Endothelial cell of umbilical vein (primary cell): Measurements from ENCODE around the gene KIAA1958. TPM values are rescaled to one million over a fixed set of nuclear protein-coding genes. Genes with fewer than 3 reads are reported as not detected.

Source experiments
- BruUV-seq: library from RNA; stranded (reverse); fragments of 400-500 nt; replicated peaks from 2 replicates; lab custom pipeline; 2021; lab: Mats Ljungman, UMichigan
- CTCF ChIA-PET: fragments of 300-600, 350-600 bp; sonication (Branson Sonifier 250); formaldehyde crosslinking; loops from one replicate; lab custom pipeline; 2021; ENCODE audit warnings: antibody characterized with exemption, inconsistent platforms; lab: Charles Lee
- POLR2A ChIA-PET: fragments of 300-600, 350-600 bp; sonication (Branson Sonifier 250); formaldehyde crosslinking; loops from one replicate; lab custom pipeline; 2021; ENCODE audit warnings: antibody characterized with exemption, inconsistent platforms; lab: Charles Lee
- DNase-seq: peaks from one replicate; pipeline ENCODE4 v3.0.0-alpha.2; 2011; ENCODE audit warnings: low read depth, low spot score
- FAIRE-seq: peaks from 2 replicates; lab custom pipeline; 2011; peaks lifted over from hg19 to GRCh38; lab: Jason Lieb, UNC
- H2AFZ ChIP-seq: 2 replicates; pipeline ENCODE4 v1.6.0; 2012; ENCODE audit warnings: low read depth, low read length, control low read depth, inconsistent platforms
- H3K27ac ChIP-seq: 2 replicates; pipeline ENCODE4 v1.5.1; 2011; ENCODE audit warnings: low read depth, mild to moderate bottlenecking, control low read depth, low read length, moderate library complexity; ENCODE audit not compliant: insufficient read depth
- H3K27me3 ChIP-seq, 2 experiments: 2 replicates each; pipeline versions ENCODE4 v1.6.0 to v1.6.1; 2011; ENCODE audit warnings: low read length in 2 of 2, mixed read lengths in 1 of 2; ENCODE audit not compliant: control insufficient read depth in 2 of 2, insufficient read depth in 2 of 2
- H3K36me3 ChIP-seq, 2 experiments: 2 replicates in 1 of 2; 3 replicates in 1 of 2; pipeline ENCODE4 v1.5.1; 2011; ENCODE audit warnings: low read length in 2 of 2, mild to moderate bottlenecking in 1 of 2, moderate library complexity in 1 of 2; ENCODE audit not compliant: control insufficient read depth in 2 of 2, insufficient read depth in 2 of 2; ENCODE audit errors: extremely low read depth in 1 of 2
- H3K4me1 ChIP-seq: 3 replicates; pipeline ENCODE4 v1.5.1; 2011; ENCODE audit warnings: mild to moderate bottlenecking, low read length; ENCODE audit not compliant: control insufficient read depth, insufficient read depth; ENCODE audit errors: extremely low read depth
- H3K4me2 ChIP-seq: 2 replicates; pipeline ENCODE4 v1.6.1; 2011; ENCODE audit warnings: low read length, control low read depth, mixed read lengths; ENCODE audit not compliant: insufficient read depth
- H3K4me3 ChIP-seq, 3 experiments: fragments of 200-600 bp in 1 of 3; sonication (generic), shearing (Covaris generic) in 1 of 3; replicated peaks in 1 of 3; 2 replicates each; pipeline ENCODE4 v1.5.1; 2011 to 2016; ENCODE audit warnings: control low read depth in 3 of 3, low read length in 3 of 3, mild to moderate bottlenecking in 2 of 3, inconsistent platforms in 1 of 3, low read depth in 1 of 3, moderate library complexity in 1 of 3; ENCODE audit not compliant: insufficient read depth in 1 of 3
- H3K79me2 ChIP-seq: 2 replicates; pipeline ENCODE4 v1.6.0; 2012; ENCODE audit warnings: low read length, inconsistent platforms; ENCODE audit not compliant: control insufficient read depth, insufficient read depth
- H3K9ac ChIP-seq: replicated peaks from 2 replicates; pipeline ENCODE3; 2011; ENCODE audit warnings: low read length, control low read depth; ENCODE audit not compliant: insufficient read depth; ENCODE audit errors: extremely low read depth
- H3K9me1 ChIP-seq: replicated peaks from 3 replicates; pipeline ENCODE4 v1.6.0; 2011; ENCODE audit warnings: mild to moderate bottlenecking, low read length; ENCODE audit not compliant: control insufficient read depth, insufficient read depth; ENCODE audit errors: extremely low read depth
- H3K9me3 ChIP-seq: replicated peaks from 2 replicates; pipeline ENCODE4 v1.5.1; 2012; ENCODE audit warnings: low read length, inconsistent platforms; ENCODE audit not compliant: control insufficient read depth, insufficient read depth
- H4K20me1 ChIP-seq: replicated peaks from 2 replicates; pipeline ENCODE3; 2011; ENCODE audit warnings: mild to moderate bottlenecking, low read length; ENCODE audit not compliant: control insufficient read depth, insufficient read depth; ENCODE audit errors: extremely low read depth
- CTCF ChIP-seq, 2 donors: IDR thresholded peaks; 1 replicate in 1 of 2; 2 replicates in 1 of 2; pipeline ENCODE4 v1.5.1; 2011; ENCODE audit warnings: low read length in 2 of 2, mild to moderate bottlenecking in 2 of 2, moderate library complexity in 2 of 2, control low read depth in 1 of 2, inconsistent platforms in 1 of 2, low read depth in 1 of 2; ENCODE audit not compliant: insufficient read depth in 1 of 2; ENCODE audit errors: extremely low read depth in 1 of 2
- EZH2 ChIP-seq: IDR thresholded peaks from 2 replicates; pipeline ENCODE4 v1.6.1; 2012; ENCODE audit warnings: borderline replicate concordance, low read depth, mild to moderate bottlenecking, moderate library complexity, low read length, inconsistent platforms; ENCODE audit not compliant: severe bottlenecking
- FOS ChIP-seq: IDR thresholded peaks from 2 replicates; pipeline ENCODE4 v1.6.1; 2011; ENCODE audit warnings: mild to moderate bottlenecking, low read length, moderate library complexity, borderline replicate concordance; ENCODE audit not compliant: insufficient read depth
- GATA2 ChIP-seq: IDR thresholded peaks from 2 replicates; pipeline ENCODE4 v1.7.0; 2011; ENCODE audit warnings: low read depth, mild to moderate bottlenecking, moderate library complexity, mixed read lengths, low read length; ENCODE audit not compliant: insufficient read length, insufficient read depth
- JUN ChIP-seq: IDR thresholded peaks from 2 replicates; pipeline ENCODE4 v1.6.1; 2011; ENCODE audit warnings: borderline replicate concordance, low read depth; ENCODE audit not compliant: insufficient read length, insufficient read depth
- MAX ChIP-seq: IDR thresholded peaks from 2 replicates; pipeline ENCODE4 v1.6.1; 2011; ENCODE audit not compliant: insufficient read depth, insufficient read length
- MYC ChIP-seq: IDR thresholded peaks from one replicate; pipeline ENCODE4 v1.6.1; 2011; ENCODE audit warnings: mild to moderate bottlenecking, low read depth, low read length
- POLR2A ChIP-seq: IDR thresholded peaks from 2 replicates; pipeline ENCODE4 v1.6.1; 2012; ENCODE audit warnings: low read depth, mild to moderate bottlenecking, control low read depth, low read length
- POLR2AphosphoS5 ChIP-seq: IDR thresholded peaks from 2 replicates; pipeline ENCODE4 v1.6.1; 2012; ENCODE audit warnings: low read depth, mild to moderate bottlenecking, control low read depth, low read length, moderate library complexity; ENCODE audit not compliant: insufficient read depth
- dilution Hi-C: fragments of 300-500 bp; cut with MboI; formaldehyde crosslinking; loops from one replicate; pipeline ENCODE4 v1.15.0; 2019; ENCODE audit warnings: low sequenced_read_pairs; ENCODE audit not compliant: extremely low pct_ligation_motif_present
- intact Hi-C: fragments of 100-400 bp; cut with micrococcal nuclease; formaldehyde crosslinking; loops from one replicate; pipeline ENCODE4 v1.10.0; 2022
- polyA plus RNA-seq, 4 experiments: library from polyadenylated mRNA; depleted of rRNA in 3 of 4; stranded (reverse) in 3 of 4; unstranded in 1 of 4; fragments of >200 nt; gene quantifications; 2 replicates each; pipeline versions ENCODE4 v1.2.1 to v1.2.3, GENCODE V29; 2011 to 2012; ENCODE audit warnings: missing spikeins in 1 of 4
- total RNA-seq: library from RNA; stranded (reverse); gene quantifications from 2 replicates; pipeline ENCODE4 v1.2.3, GENCODE V29; 2021

KIAA1958 gene
- total and polyA plus RNA-seq, 2 donors (not counting 3 experiments of a cell fraction or from before 2014, with no cell fraction given) = 1.7 to 5.0 TPM

- Histone ChIP-seq H4K20me1 (no peaks in the 10 kb centered on the region), H3K9ac (peak overlapping the region; percentile 78), H3K4me2 (peak overlapping the region; percentile 95), H3K79me2 (peaks cover 2% of the 10 kb centered on the region), H3K9me1 (no peaks in the 10 kb centered on the region), H3K9me3 (no peaks in the 10 kb centered on the region), H2AFZ (peak overlapping the region; percentile 41), H3K4me1 (peaks cover 4% of the 10 kb centered on the region), H3K4me3 (peak overlapping the region; percentile 45 to 65 (median 53)), H3K36me3 (no peaks in the 10 kb centered on the region), H3K27ac (peak overlapping the region; percentile 16), H3K27me3 (no peaks in the 10 kb centered on the region)
- POLR2A ChIA-PET = interaction anchor here (0.8 kb wide), 1 partner anchor 108 kb away, joined by 3 read pairs; the partner anchor contains the start of gene HSDL2
- CTCF ChIA-PET = interaction anchor here (0.7 to 2.0 kb wide), 7 partner anchors 11 to 1019 kb away, joined by 3 to 9 read pairs (median 3); no protein-coding TSS in a partner anchor
- DNase-seq (peak; percentile 61), FAIRE-seq (peak; percentile 54)
- dilution Hi-C loops = no loop called here
- intact Hi-C loops = loop anchor here (2.0 to 5.0 kb wide), 2 partner anchors 110 to 230 kb away; no protein-coding TSS in a partner anchor
- no TSS peak for BruUV-seq
- TF ChIP-seq MYC (no peak), JUN (no peak), GATA2 (no peak), MAX (no peak)
Measured at GRCh38 chr9:112487008-112487798, 576 bp downstream of the KIAA1958 start.

GRCh38 chr9:112487799-112488340 lies 1.2 kb downstream of the KIAA1958 start:
- peak overlapping the region; percentile 95 for H3K4me2 ChIP-seq
- FAIRE-seq = peak; percentile 26
- H2AFZ ChIP-seq = peak overlapping the region; percentile 62
- H3K9me1 ChIP-seq = no peaks in the 10 kb centered on the region
- H3K9ac ChIP-seq = peak overlapping the region; percentile 78
- POLR2A ChIA-PET = no interaction called here
- H3K79me2 ChIP-seq = peaks cover 2% of the 10 kb centered on the region
- no peak for DNase-seq
- H3K9me3 ChIP-seq = no peaks in the 10 kb centered on the region
- CTCF ChIA-PET = interaction anchor here (1.0 to 1.2 kb wide), 2 partner anchors 45 to 224 kb away, joined by 3 to 4 read pairs; no protein-coding TSS in a partner anchor
- intact Hi-C loops = loop anchor here (2.0 to 5.0 kb wide), 2 partner anchors 111 to 229 kb away; no protein-coding TSS in a partner anchor
- H3K27ac ChIP-seq = no peak overlapping the region
- H3K4me3 ChIP-seq = peak overlapping the region; percentile 45 to 65 (median 53)
- no peaks in the 10 kb centered on the region for H3K36me3 ChIP-seq
- TF ChIP-seq MAX (no peak), CTCF (IDR thresholded peaks at IDR 0.05; ENCODE audit: extremely low read depth in 1 of 2, insufficient read depth in 1 of 2, low read depth in 1 of 2, low read length in 2 of 2) (no peak), POLR2A (no peak), MYC (no peak), GATA2 (no peak), POLR2AphosphoS5 (no peak), EZH2 (no peak), FOS (no peak), JUN (no peak)
- no peaks in the 10 kb centered on the region for H3K27me3 ChIP-seq
- peaks cover 4% of the 10 kb centered on the region for H3K4me1 ChIP-seq
- BruUV-seq = TSS peak; percentile 42
- no peaks in the 10 kb centered on the region for H4K20me1 ChIP-seq
- dilution Hi-C loops = no loop called here
